H1 (cell line): ENCODE data around the gene RHBDF2.

ENCODE experiments used
- BACH1 ChIP-seq: IDR thresholded peaks from 2 replicates; pipeline ENCODE4 v1.6.1; 2012; ENCODE audit warnings: low read length, improper control_type of control experiment
- CEBPB ChIP-seq: IDR thresholded peaks from 2 replicates; pipeline ENCODE4 v1.6.1; 2012; ENCODE audit warnings: low read depth, low read length
- CHD2 ChIP-seq: IDR thresholded peaks from 2 replicates; pipeline ENCODE4 v1.6.1; 2012; ENCODE audit warnings: low read length, improper control_type of control experiment
- CTCF ChIP-seq, 3 experiments: IDR thresholded peaks; 1 replicate in 2 of 3; 2 replicates in 1 of 3; pipeline versions ENCODE4 v1.5.1 to v1.6.1; 2011; ENCODE audit warnings: low read length in 3 of 3, mild to moderate bottlenecking in 3 of 3, inconsistent platforms in 2 of 3, low read depth in 1 of 3, moderate library complexity in 1 of 3; ENCODE audit not compliant: insufficient read depth in 1 of 3; ENCODE audit errors: control extremely low read depth in 1 of 3
- EP300 ChIP-seq, 2 experiments: IDR thresholded peaks; 1 replicate in 1 of 2; 2 replicates in 1 of 2; pipeline ENCODE4 v1.6.1; 2011 to 2012; ENCODE audit warnings: low read depth in 2 of 2, low read length in 2 of 2, mild to moderate bottlenecking in 2 of 2, borderline replicate concordance in 1 of 2, inconsistent platforms in 1 of 2, moderate library complexity in 1 of 2
- EZH2 ChIP-seq: fragments of 200-600 bp; sonication (generic); IDR thresholded peaks from 2 replicates; pipeline ENCODE4 v1.7.1; 2012; ENCODE audit warnings: low read depth, mild to moderate bottlenecking, moderate library complexity, low read length, inconsistent platforms; ENCODE audit not compliant: severe bottlenecking
- GABPA ChIP-seq: IDR thresholded peaks from 2 replicates; pipeline ENCODE4 v1.6.1; 2011; ENCODE audit warnings: mild to moderate bottlenecking, low read length, moderate library complexity, borderline replicate concordance; ENCODE audit not compliant: insufficient read depth
- MAX ChIP-seq: IDR thresholded peaks from 2 replicates; pipeline ENCODE4 v1.6.1; 2012; ENCODE audit warnings: inconsistent platforms
- POLR2A ChIP-seq, 2 experiments: IDR thresholded peaks; 1 replicate in 1 of 2; 2 replicates in 1 of 2; pipeline ENCODE4 v1.6.1; 2011; ENCODE audit warnings: low read depth in 2 of 2, low read length in 2 of 2, mild to moderate bottlenecking in 2 of 2; ENCODE audit errors: control extremely low read depth in 1 of 2
- RNF2 ChIP-seq: fragments of 200-900, 300-1000 bp; sonication (generic); IDR thresholded peaks from 2 replicates; pipeline ENCODE4 v1.7.1; 2016; ENCODE audit warnings: borderline replicate concordance, low read depth, mild to moderate bottlenecking, antibody characterized with exemption, low read length; ENCODE audit not compliant: poor library complexity, severe bottlenecking; ENCODE audit errors: missing control alignments
- SIX5 ChIP-seq: IDR thresholded peaks from 2 replicates; pipeline ENCODE4 v1.6.1; 2011; ENCODE audit warnings: mild to moderate bottlenecking, low read depth, low read length
- SP1 ChIP-seq: IDR thresholded peaks from 2 replicates; pipeline ENCODE4 v1.6.1; 2011; ENCODE audit warnings: low read depth, low read length

DNA sequence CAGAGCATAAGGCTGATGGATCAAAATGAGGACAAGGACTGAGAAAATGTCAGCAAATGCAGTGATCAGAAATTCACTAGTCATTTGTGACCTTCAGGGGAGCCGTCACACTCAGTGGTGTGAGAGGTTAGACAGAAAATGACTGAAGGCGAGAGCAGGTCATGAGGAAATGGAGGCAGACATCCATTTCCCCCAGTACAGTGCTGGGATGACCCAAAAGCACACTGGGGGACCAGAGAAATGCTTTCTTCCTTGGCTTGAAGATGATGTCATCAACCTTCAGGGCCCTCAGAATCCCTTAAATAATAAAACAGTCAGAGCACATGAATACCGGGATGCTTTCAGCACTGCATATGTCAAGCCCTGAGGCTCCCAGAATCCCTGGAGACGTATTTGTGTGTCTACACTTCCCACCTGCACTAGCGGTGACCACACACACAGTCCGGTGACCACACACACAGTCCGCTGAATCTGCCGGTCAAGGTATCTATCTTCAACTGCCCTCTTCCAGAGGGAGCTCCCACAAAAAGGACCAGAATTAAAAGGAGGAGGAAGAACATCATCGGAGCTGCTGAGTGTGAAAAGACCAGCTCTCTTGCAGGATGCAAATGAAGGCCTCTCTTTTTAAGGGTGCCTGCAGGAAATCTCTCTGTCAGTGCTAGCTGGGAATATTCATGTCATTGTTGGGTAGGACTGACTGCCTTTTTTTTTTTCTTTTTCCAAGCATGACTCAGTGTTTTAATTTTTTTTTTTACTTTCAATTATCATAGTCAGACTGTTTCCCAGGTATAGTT, 56.5 kb downstream of the RHBDF2 start:
- TF ChIP-seq MAX = no peak
- TF ChIP-seq EP300 (IDR thresholded peaks at IDR 0.05; ENCODE audit: borderline replicate concordance in 1 of 2, low read depth in 2 of 2, low read length in 2 of 2) = no peak
- TF ChIP-seq CTCF (IDR thresholded peaks at IDR 0.05; ENCODE audit: control extremely low read depth in 1 of 3, insufficient read depth in 1 of 3, low read depth in 1 of 3, low read length in 3 of 3) = no peak
- TF ChIP-seq CEBPB = no peak
- no peak; a peak in 1 of 3 replicates for TF ChIP-seq POLR2A (IDR thresholded peaks at IDR 0.05; ENCODE audit: control extremely low read depth in 1 of 2, low read depth in 2 of 2, low read length in 2 of 2)
- TF ChIP-seq SIX5 = no peak
- peak; percentile 98 for TF ChIP-seq BACH1
- TF ChIP-seq CHD2 = no peak
- TF ChIP-seq EZH2 = no peak
- 0 out of 2 replicates have a peak, but pooled peaks have one; percentile 20 for TF ChIP-seq SP1
- TF ChIP-seq RNF2 = no peak
- TF ChIP-seq GABPA = no peak
